Measurements from ENCODE around the gene CD58.

Gene CD58

DNA sequence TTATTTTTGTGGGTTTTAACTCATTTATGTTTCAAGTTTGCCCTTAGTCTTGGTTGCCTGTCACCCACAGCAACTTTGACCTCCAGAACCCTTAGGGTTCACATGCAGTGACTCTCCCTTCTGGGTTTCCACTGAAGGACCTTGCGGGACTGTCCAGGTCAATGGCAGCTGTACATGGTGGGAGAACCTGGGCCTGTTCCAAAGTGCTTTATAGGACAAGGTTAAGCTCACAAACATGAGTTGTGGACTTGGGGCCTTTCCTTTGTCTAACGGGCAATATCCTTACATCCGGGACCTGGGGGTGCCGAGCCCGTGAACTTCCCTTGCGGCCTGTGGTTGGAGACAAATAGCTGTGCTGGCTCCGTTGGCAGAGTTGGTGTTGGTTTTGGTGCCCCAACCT, 77.8 kb downstream of the CD58 start:
- no peak overlapping the region for H3K4me3 Mint-ChIP-seq
- H3K27me3 Mint-ChIP-seq = no peaks in the 10 kb centered on the region
- no peak overlapping the region for H3K27ac Mint-ChIP-seq
- H3K4me1 Mint-ChIP-seq (ENCODE audit: low read depth) = no peaks in the 10 kb centered on the region
- H3K36me3 Mint-ChIP-seq = no peaks in the 10 kb centered on the region
- no peaks in the 10 kb centered on the region for H3K9me3 Mint-ChIP-seq (ENCODE audit: low read depth)

DNA sequence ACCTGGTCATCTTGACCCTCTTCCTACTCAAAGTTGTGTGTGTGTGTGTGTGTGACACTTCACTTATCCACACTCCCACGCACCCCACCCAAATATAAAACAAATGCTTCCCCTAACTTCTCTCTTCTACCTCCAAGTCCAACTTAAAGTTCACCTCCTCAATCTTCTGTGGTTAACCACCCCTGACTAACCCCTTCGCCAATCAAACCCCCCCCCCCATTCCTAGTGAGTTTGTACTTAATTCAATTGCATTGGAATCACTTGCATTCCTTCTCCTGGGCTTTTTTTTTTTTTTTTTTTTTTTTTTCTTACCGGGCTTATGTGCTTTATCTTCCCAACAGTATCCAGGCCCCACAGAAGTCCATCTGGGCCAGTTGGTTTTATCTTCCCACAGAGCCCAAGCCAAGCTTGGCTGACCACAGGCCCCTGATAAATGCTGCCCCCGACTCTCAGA, 78.4 kb downstream of the CD58 start:
- H3K27ac Mint-ChIP-seq = no peak overlapping the region
- H3K36me3 Mint-ChIP-seq = no peaks in the 10 kb centered on the region
- H3K4me1 Mint-ChIP-seq (ENCODE audit: low read depth) = no peaks in the 10 kb centered on the region
- H3K9me3 Mint-ChIP-seq (ENCODE audit: low read depth) = no peaks in the 10 kb centered on the region
- no peaks in the 10 kb centered on the region for H3K27me3 Mint-ChIP-seq
- H3K4me3 Mint-ChIP-seq = no peak overlapping the region

DNA sequence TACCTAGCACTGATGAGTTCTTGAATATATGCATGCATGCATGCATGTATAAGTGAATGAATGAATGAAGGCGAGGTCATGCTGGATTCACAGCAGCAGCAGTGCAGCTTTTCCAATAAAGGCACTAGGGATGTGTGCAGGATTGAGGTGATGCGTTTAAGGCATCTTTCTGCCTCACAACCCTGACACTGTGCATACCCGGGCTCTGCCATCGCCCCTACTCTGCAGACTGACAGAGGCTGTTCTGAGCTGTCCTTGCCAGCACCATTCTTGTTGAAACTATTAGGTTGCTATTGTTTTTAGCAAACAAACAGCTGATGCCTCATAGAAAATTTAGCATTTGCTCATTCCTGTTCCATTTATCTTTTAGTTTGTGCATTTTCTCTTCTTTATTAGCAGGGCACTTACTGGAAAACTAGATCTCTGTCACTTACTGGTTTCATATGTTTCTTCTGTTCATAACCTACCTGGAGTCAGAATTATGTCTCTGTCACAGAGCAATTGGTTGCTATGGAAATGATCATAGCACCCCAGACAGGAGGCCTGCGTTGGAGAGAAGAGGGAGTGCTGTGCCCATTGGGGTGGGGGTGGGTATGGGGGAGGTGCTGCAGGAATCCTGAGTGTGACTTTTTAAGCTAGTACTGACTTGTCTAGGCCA, 79.0 kb downstream of the CD58 start:
- Mint-ChIP-seq H3K27ac (no peak overlapping the region), H3K4me1 (ENCODE audit: low read depth) (no peaks in the 10 kb centered on the region), H3K36me3 (no peaks in the 10 kb centered on the region), H3K4me3 (no peak overlapping the region), H3K9me3 (ENCODE audit: low read depth) (no peaks in the 10 kb centered on the region), H3K27me3 (no peaks in the 10 kb centered on the region)

DNA sequence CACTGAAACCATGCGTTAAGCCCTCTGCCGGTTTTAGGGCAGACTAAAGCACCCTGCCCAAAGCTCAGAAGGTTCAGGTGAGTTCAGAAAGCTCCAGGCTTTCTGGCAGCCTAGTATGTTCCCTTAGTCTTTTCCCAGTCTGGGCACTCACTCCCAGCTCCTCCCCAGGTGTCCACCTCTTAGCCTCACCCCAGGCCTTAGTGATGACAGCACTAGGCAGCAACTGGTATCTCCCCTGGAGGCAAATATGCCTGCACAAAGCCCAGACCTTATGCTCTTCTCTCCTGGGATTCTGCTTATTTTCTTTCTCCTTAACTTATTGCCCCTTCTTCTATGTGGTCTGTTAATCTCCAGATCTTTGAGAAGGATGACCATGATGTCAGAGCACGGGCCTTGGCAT, 80.2 kb downstream of the CD58 start:
- no peak overlapping the region for H3K27ac Mint-ChIP-seq
- H3K27me3 Mint-ChIP-seq = no peaks in the 10 kb centered on the region
- H3K4me3 Mint-ChIP-seq = no peak overlapping the region
- H3K9me3 Mint-ChIP-seq (ENCODE audit: low read depth) = no peaks in the 10 kb centered on the region
- H3K36me3 Mint-ChIP-seq = no peaks in the 10 kb centered on the region
- no peaks in the 10 kb centered on the region for H3K4me1 Mint-ChIP-seq (ENCODE audit: low read depth)

DNA sequence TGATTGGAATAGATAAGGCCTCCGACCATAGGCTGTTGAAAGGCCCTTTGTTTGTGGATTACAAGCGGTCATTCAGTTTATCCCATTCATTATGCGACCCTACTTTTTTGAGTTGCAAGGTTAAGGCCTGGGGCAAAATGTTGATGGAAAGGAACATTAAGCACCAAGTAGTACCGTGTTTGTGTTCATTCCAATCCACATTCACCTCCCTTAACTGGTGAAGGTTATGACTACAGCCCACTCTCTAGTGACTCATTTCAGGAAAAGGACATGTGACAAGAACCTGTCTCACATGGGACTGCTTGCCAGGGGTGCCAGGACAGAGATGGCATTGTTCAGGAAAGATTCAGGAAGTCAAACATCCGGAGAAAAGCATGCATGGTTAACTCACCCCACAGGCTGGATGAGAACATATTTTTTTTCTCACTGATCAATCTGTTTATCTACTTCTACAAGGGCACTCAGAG, 81.6 kb downstream of the CD58 start:
- H3K9me3 Mint-ChIP-seq (ENCODE audit: low read depth) = no peaks in the 10 kb centered on the region
- H3K27ac Mint-ChIP-seq = no peak overlapping the region
- no peak overlapping the region for H3K4me3 Mint-ChIP-seq
- no peaks in the 10 kb centered on the region for H3K4me1 Mint-ChIP-seq (ENCODE audit: low read depth)
- no peaks in the 10 kb centered on the region for H3K36me3 Mint-ChIP-seq
- H3K27me3 Mint-ChIP-seq = no peaks in the 10 kb centered on the region

DNA sequence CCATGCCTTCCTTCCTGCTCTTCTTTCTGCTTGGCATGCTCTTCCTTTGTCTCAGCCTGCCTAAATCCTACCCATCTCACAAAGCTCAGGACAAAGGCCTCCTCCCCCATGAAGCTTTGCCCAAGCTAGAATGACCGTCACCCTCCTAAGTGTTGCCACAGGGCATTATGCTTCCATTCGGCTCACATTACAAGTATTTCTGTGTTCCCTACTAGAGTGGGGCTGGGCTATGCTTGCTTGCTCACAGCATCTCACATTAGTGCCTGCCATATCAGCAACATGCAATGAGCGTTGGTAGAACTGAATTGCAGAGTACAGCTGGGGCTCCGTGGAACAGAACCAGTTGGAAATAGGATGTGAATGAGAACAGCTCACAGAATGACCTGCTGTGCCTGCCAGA, 82.8 kb downstream of the CD58 start:
- Mint-ChIP-seq H3K4me3 (no peak overlapping the region), H3K36me3 (no peaks in the 10 kb centered on the region), H3K27ac (no peak overlapping the region), H3K27me3 (no peaks in the 10 kb centered on the region), H3K9me3 (ENCODE audit: low read depth) (no peaks in the 10 kb centered on the region), H3K4me1 (ENCODE audit: low read depth) (no peaks in the 10 kb centered on the region)

DNA sequence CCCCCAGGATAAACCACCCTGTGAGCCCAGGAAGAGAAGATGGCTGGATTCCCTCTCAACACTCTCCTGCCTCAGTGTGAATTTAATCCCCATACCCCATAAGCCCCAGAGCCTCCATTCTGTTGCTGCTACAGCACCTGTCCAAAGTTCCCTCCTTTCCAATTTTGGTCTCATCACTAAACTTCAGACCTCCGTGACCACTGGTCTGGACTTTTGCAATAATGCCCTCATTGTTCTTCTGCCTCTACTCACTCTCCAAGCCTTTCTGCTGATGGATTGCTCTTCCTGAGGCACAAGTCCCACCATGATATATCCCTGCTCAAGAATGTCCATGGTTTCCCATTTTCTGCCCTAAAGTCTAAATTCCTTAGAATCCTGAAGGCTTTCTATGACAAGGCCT, 83.2 kb downstream of the CD58 start:
- H3K27me3 Mint-ChIP-seq = no peaks in the 10 kb centered on the region
- no peak overlapping the region for H3K4me3 Mint-ChIP-seq
- H3K4me1 Mint-ChIP-seq (ENCODE audit: low read depth) = no peaks in the 10 kb centered on the region
- H3K27ac Mint-ChIP-seq = no peak overlapping the region
- no peaks in the 10 kb centered on the region for H3K9me3 Mint-ChIP-seq (ENCODE audit: low read depth)
- H3K36me3 Mint-ChIP-seq = no peaks in the 10 kb centered on the region

DNA sequence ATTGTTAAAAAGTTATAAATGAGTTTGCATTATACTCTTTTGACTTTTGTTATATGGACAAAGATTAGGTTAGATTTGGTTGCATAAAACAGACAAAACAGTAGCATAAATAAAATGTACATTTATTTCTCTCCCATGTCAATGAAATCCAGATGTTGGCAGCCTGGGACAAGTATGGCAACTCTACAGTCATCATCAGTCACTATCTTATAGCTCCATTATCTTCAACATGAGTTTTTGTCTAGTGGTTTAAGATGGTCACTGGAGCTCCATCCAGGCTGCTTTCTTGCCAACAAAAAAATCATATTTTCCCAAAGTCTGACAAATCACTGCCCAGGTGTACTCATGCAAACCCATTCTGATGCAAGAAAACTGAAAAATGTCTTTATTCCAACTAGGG, 83.8 kb downstream of the CD58 start:
- Mint-ChIP-seq H3K4me1 (ENCODE audit: low read depth) (no peaks in the 10 kb centered on the region), H3K27ac (no peak overlapping the region), H3K4me3 (no peak overlapping the region), H3K9me3 (ENCODE audit: low read depth) (no peaks in the 10 kb centered on the region), H3K36me3 (no peaks in the 10 kb centered on the region), H3K27me3 (no peaks in the 10 kb centered on the region)

DNA sequence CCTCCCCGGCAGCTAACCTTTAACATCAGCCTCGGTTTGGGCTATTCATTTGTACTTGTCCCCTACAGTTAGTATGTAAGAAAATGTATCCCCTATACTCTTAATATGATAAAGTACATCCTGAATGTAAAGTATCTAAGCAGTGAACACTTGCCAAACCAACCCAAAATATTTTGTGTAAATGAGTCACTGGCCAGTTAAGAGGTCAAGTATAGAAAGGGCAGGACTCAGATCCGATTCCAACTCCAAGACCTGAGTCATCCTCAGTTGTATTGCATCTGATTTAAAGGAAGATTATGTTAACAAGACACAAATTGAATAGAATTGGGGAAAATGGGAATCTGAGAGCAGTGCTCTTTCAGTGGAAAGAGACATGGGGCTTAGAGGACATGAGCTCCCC, 84.4 kb downstream of the CD58 start:
- Mint-ChIP-seq H3K4me1 (ENCODE audit: low read depth) (no peaks in the 10 kb centered on the region), H3K36me3 (no peaks in the 10 kb centered on the region), H3K27ac (no peak overlapping the region), H3K9me3 (ENCODE audit: low read depth) (no peaks in the 10 kb centered on the region), H3K4me3 (no peak overlapping the region), H3K27me3 (no peaks in the 10 kb centered on the region)

DNA sequence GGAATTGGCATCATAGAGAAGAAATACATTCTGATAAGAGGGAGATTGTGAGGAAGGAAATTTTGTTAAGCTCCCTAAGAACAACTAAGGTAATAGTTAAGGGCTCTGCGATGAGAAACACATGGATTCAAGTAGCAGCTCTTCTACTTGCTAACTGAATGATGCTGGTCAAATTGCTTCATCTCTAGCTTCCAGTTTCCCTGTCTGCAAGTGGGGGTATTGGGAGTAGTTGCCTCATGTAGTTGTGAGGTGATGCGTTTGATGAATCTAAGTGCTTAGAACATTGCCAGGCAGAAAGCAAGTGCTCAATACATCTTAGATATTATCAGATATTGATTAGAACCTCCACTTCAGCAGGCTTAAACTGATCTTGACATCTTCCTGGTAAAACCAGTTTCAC, 84.8 kb downstream of the CD58 start:
- Mint-ChIP-seq H3K4me1 (ENCODE audit: low read depth) (no peaks in the 10 kb centered on the region), H3K27ac (no peak overlapping the region), H3K36me3 (no peaks in the 10 kb centered on the region), H3K27me3 (no peaks in the 10 kb centered on the region), H3K9me3 (ENCODE audit: low read depth) (no peaks in the 10 kb centered on the region), H3K4me3 (no peak overlapping the region)

DNA sequence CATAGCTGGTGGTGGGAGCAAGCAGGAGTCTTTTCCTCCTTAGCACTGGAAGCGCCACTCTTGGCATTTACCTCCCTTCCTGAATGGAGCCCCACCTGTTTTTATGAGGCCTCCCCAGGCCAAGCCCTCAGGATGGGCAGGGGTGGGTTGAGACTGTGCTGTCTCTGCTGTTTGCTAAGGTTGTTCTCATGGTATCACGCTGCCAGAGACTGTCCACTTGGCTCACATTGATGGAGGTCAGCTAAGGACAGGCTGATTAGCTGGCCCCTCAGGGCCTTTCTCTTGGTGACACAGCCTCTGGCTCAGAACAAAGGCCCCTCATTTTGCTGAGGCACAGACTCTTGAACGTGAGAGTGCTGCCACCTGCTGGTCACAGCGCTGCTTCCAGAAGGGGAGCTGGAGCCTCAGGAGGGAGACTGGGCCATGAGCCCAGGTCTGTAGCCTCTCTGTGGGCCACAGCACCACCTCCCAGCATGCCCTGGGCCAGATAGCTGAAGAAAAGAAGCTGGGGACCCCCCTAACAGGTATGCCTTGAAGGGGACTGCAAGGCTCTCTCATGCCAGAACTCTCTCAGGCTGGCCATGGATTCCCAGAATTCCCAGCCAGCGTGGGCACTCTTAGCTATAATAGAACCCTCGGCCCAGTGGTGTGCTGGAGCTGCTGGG, 85.6 kb downstream of the CD58 start:
- Mint-ChIP-seq H3K4me3 (no peak overlapping the region), H3K36me3 (no peaks in the 10 kb centered on the region), H3K4me1 (ENCODE audit: low read depth) (no peaks in the 10 kb centered on the region), H3K27ac (no peak overlapping the region), H3K9me3 (ENCODE audit: low read depth) (no peaks in the 10 kb centered on the region), H3K27me3 (no peaks in the 10 kb centered on the region)

DNA sequence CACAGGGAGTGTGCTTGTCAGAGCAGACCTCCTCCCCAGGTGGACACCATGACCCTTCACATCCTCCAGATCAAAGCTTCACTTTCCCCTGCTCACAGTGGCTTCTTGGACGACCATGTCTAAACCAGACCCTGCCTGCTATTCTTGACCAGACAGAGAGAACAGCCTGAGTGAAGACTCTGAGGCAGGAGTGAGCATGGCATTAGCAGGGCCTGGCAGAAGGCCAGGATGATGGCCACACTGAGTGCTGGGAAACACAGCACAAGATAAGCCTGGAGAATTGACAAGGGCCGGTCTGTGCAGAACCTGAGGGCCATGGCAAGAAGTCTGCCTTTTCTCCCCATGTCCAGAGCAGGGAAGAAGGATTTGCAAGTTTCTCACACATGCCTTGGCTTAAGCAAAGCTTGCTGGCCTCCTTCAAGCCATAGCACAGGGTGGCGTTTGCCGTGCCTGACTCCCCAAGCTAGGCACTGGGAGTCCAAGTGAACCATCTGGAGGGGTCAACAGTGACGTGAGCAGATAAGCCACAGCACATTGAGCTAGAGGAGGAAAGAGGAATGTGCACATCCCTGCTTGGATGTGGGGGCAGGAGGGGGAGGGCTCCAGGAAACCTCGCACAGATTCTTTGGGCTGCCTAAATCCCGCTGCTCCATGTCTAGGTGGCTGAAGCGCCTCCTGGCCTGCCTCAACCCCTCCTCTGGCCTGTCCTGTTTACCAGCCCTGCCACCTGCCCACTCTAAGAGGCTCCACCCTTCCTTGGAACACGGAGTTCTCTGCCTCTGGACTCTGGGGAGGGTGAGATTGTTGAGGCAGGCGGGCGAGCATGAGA, 87.1 kb downstream of the CD58 start:
- Mint-ChIP-seq H3K9me3 (ENCODE audit: low read depth) (no peaks in the 10 kb centered on the region), H3K4me3 (no peak overlapping the region), H3K4me1 (ENCODE audit: low read depth) (no peaks in the 10 kb centered on the region), H3K27me3 (no peaks in the 10 kb centered on the region), H3K27ac (no peak overlapping the region), H3K36me3 (no peaks in the 10 kb centered on the region)

DNA sequence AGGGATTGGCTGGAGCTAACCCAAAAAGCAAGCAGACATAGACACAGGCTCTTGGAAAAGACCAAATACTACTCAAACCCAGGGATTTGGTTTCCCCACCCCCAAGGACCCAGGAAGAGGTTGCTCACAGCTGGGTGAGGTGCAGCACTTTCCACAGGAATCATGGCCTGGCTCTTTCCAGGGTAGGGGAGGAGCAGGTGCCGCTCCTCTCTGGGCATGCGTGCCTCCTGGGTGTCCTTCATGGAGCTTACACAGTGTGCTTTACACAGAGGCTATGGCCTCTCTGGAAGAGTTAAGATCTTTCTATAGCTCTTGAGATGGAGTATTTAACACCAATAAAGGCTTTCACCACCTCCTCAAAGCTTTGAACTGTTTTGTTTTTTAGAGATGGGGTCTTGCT, 88.3 kb downstream of the CD58 start:
- Mint-ChIP-seq H3K9me3 (ENCODE audit: low read depth) (no peaks in the 10 kb centered on the region), H3K27me3 (no peaks in the 10 kb centered on the region), H3K36me3 (no peaks in the 10 kb centered on the region), H3K4me1 (ENCODE audit: low read depth) (no peaks in the 10 kb centered on the region), H3K27ac (no peak overlapping the region), H3K4me3 (no peak overlapping the region)

DNA sequence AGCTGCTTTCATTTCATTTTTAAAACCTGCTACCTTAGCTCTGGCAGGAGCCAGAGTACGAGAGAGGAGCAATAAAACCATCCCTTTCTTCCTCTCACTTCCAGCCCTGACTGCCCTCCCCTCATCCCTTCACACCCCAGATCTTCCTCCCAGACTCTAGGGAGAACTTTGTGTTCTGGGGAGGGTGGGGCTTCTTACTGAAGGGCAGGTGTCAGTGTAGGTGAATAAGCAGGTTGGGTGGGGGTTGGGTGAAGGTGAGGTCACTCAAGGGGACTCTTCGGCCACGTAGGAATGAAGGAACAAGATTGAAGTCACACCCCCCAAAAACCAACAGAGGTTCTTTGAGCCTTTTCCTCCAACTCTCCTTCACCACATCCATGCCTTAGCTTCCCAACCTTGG, 88.9 kb downstream of the CD58 start:
- Mint-ChIP-seq H3K27me3 (no peaks in the 10 kb centered on the region), H3K4me1 (ENCODE audit: low read depth) (no peaks in the 10 kb centered on the region), H3K36me3 (no peaks in the 10 kb centered on the region), H3K4me3 (no peak overlapping the region), H3K27ac (no peak overlapping the region), H3K9me3 (ENCODE audit: low read depth) (no peaks in the 10 kb centered on the region)

DNA sequence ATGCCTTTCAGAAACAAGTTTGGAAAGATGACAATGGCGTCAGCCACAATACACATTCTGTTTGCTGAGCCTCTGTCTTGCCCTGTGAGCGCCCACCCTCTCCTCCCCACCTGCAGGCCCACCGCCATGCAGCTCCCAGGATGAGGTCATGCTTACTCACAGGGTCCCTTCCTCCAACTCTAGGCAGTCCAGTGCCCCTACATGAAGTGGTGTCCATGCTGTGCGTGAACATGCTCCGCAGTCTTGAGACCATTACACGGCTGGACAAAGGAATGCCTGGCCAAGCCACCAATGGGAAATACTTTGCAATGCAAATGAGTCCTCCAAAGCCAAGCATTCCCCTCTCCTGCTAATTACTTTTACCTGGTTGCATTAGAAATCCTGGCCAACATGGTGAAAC, 92.2 kb downstream of the CD58 start:
- Mint-ChIP-seq H3K4me1 (ENCODE audit: low read depth) (no peaks in the 10 kb centered on the region), H3K4me3 (no peak overlapping the region), H3K9me3 (ENCODE audit: low read depth) (no peaks in the 10 kb centered on the region), H3K27ac (no peak overlapping the region), H3K27me3 (no peaks in the 10 kb centered on the region), H3K36me3 (no peaks in the 10 kb centered on the region)

Measured in activated naive CD8-positive, alpha-beta T cell (primary cell).